HEK293 (cell line): Measurements from ENCODE around the gene PHKB.

Source experiments
- CTCF ChIP-seq: fragments of 450-650 bp; formaldehyde crosslinking; IDR thresholded peaks from 2 replicates; pipeline ENCODE4 v1.5.1; 2016; ENCODE audit warnings: missing biosample characterization, missing genetic modification characterization
- GFI1B ChIP-seq: fragments of 450-650 bp; formaldehyde crosslinking; IDR thresholded peaks from 2 replicates; pipeline ENCODE4 v1.5.1; 2016; ENCODE audit warnings: missing biosample characterization, missing genetic modification characterization
- HOXA7 ChIP-seq: sonication (generic); formaldehyde crosslinking; IDR thresholded peaks from 2 replicates; pipeline ENCODE4 v1.8.1; 2022; ENCODE audit warnings: missing genetic modification reagents, borderline replicate concordance
- SCRT2 ChIP-seq: fragments of 450-650 bp; formaldehyde crosslinking; IDR thresholded peaks from 2 replicates; pipeline ENCODE4 v1.5.1; 2016; ENCODE audit warnings: missing biosample characterization, missing genetic modification characterization
- SP2 ChIP-seq: fragments of 450-650 bp; formaldehyde crosslinking; IDR thresholded peaks from 2 replicates; pipeline ENCODE4 v1.5.1; 2016; ENCODE audit warnings: missing biosample characterization, missing genetic modification characterization
- ZNF544 ChIP-seq: fragments of 450-650 bp; formaldehyde crosslinking; IDR thresholded peaks from 2 replicates; pipeline ENCODE4 v1.5.0; 2017; ENCODE audit warnings: missing biosample characterization, missing genetic modification characterization
- ZNF704 ChIP-seq: fragments of 450-650 bp; formaldehyde crosslinking; IDR thresholded peaks from 2 replicates; pipeline ENCODE4 v1.5.1; 2016; ENCODE audit warnings: missing biosample characterization, missing genetic modification characterization
- ZSCAN18 ChIP-seq: fragments of 450-650 bp; formaldehyde crosslinking; IDR thresholded peaks from 2 replicates; pipeline ENCODE4 v1.5.1; 2016; ENCODE audit warnings: missing biosample characterization, missing genetic modification characterization

- TF ChIP-seq CTCF (tag by site-specific recombination) (no peak), SCRT2 (no peak), GFI1B (no peak), ZNF704 (tag by site-specific recombination) (no peak), ZSCAN18 (no peak), HOXA7 (CRISPR knock-in tag) (no peak), SP2 (tag by site-specific recombination) (no peak), ZNF544 (no peak)
Observed at GRCh38 chr16:47490471-47490870, 29.3 kb downstream of the PHKB start.
